GM12875 (cell line): ENCODE measurements around the gene TCFL5.

Experiments
- H3K4me3 ChIP-seq: one replicate; pipeline ENCODE4 v1.5.1; 2011; ENCODE audit warnings: low read depth, low read length, control low read depth
- TF ChIP-seq, protein P1 (sequence below): IDR thresholded peaks from 2 replicates; pipeline ENCODE4 v1.5.1; 2011; ENCODE audit warnings: low read depth, mild to moderate bottlenecking, control low read depth, inconsistent platforms, low read length, moderate library complexity, borderline replicate concordance; ENCODE audit not compliant: insufficient read depth

The TCFL5 gene

GRCh38 chr20:62841705-62842212 lies 19.9 kb downstream of the TCFL5 start:
- TF ChIP-seq, protein P1, sequence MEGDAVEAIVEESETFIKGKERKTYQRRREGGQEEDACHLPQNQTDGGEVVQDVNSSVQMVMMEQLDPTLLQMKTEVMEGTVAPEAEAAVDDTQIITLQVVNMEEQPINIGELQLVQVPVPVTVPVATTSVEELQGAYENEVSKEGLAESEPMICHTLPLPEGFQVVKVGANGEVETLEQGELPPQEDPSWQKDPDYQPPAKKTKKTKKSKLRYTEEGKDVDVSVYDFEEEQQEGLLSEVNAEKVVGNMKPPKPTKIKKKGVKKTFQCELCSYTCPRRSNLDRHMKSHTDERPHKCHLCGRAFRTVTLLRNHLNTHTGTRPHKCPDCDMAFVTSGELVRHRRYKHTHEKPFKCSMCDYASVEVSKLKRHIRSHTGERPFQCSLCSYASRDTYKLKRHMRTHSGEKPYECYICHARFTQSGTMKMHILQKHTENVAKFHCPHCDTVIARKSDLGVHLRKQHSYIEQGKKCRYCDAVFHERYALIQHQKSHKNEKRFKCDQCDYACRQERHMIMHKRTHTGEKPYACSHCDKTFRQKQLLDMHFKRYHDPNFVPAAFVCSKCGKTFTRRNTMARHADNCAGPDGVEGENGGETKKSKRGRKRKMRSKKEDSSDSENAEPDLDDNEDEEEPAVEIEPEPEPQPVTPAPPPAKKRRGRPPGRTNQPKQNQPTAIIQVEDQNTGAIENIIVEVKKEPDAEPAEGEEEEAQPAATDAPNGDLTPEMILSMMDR = no peak
- no peak overlapping the region for H3K4me3 ChIP-seq

GRCh38 chr20:62840244-62841197 lies 21.1 kb downstream of the TCFL5 start:
- H3K4me3 ChIP-seq = no peak overlapping the region
- TF ChIP-seq, protein P1 = no peak

DNA sequence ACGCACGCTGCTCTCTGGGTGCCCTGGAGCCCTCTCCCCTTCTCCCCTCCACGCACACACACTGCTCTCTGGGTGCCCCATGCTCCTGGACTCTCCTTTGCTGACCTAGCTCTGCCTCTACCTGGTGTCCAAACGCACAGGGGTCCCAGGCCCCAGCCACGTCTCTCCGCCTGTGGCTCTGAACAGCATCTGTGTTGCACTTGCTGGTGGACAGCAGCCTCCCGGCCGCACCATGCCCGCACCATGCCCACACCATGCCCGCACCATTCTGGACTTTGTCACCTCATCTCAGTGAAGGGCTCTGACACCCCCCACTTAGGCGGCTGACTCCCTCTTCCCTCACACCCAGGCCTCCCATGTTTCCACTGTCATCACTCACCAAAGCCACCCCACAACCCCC lies 21.8 kb downstream of the TCFL5 start:
- H3K4me3 ChIP-seq = no peak overlapping the region
- TF ChIP-seq, protein P1 = no peak

GRCh38 chr20:62839261-62839660 lies 22.4 kb downstream of the TCFL5 start:
- TF ChIP-seq, protein P1 = no peak
- H3K4me3 ChIP-seq = no peak overlapping the region

DNA sequence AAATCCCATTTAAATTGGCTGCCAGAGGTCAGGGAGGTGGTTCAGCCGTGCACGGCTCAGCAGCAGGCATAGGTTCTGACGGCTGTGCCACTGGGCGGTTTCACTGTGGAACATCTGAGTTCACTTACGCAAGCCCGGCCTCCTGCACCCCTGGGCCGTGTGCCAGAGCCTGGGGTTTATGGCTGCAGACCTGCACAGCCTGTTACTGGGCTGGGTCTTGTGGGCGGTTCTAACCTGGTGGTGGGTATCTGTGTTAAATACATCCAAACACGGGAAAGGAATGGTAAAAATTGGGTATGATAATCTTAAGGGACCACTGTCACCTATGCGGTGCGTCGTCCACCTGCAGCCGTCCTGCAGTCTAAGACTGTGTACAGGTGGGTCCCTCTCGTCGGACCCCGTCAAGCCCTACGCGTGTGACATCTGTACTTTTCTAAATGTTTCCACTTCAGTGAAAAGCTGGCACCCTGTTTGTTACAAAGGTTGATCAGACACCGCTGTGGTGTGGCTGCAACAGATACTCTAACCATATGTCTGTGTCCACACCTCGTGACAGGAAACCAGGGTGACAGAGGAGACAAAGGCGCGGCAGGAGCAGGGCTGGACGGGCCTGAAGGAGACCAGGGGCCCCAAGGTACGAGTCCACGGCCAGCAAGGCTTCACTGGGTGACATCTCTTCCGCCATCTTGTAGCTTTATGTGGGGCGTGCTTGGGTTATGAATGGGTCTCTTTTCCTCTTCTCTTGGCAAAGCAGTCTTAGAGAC lies 23.3 kb downstream of the TCFL5 start:
- H3K4me3 ChIP-seq = no peak overlapping the region
- TF ChIP-seq, protein P1 = no peak

GRCh38 chr20:62837790-62838127 lies 23.9 kb downstream of the TCFL5 start:
- H3K4me3 ChIP-seq = no peak overlapping the region
- TF ChIP-seq, protein P1 = no peak
